GM19395 (cell line): ENCODE data around the gene DLK2.

Experiments used
- ATAC-seq: cut with Tn5 transposase; IDR thresholded peaks from one replicate; pipeline ENCODE4 v1.9.1; 2021; ENCODE audit warnings: mild to moderate bottlenecking, moderate library complexity; ENCODE audit not compliant: unreplicated experiment

Gene DLK2

GRCh38 chr6:43454696-43455530, 435 bp downstream of the DLK2 start:
- no peak for ATAC-seq

- ATAC-seq, result peak; percentile 66
Observed at GRCh38 chr6:43454290-43454695, 1.1 kb downstream of the DLK2 start.

- no peak for ATAC-seq
Observed at GRCh38 chr6:43453831-43454230, 1.5 kb downstream of the DLK2 start.

GRCh38 chr6:43452896-43453295, 2.5 kb downstream of the DLK2 start:
- ATAC-seq, result no peak

- ATAC-seq, result no peak
Observed at GRCh38 chr6:43451939-43452338, 3.4 kb downstream of the DLK2 start.

- ATAC-seq, result no peak
Observed at GRCh38 chr6:43451348-43451747, 4.0 kb downstream of the DLK2 start.

GRCh38 chr6:43450699-43451131, 4.6 kb downstream of the DLK2 start:
- ATAC-seq, result no peak

- no peak for ATAC-seq
Observed at GRCh38 chr6:43448916-43449315, 6.4 kb downstream of the DLK2 start.

GRCh38 chr6:43447604-43448003, 7.7 kb downstream of the DLK2 start:
- no peak for ATAC-seq

GRCh38 chr6:43445576-43445975, 9.8 kb downstream of the DLK2 start:
- ATAC-seq, result no peak

GRCh38 chr6:43444582-43444981, 10.8 kb downstream of the DLK2 start:
- no peak for ATAC-seq

GRCh38 chr6:43444036-43444435, 11.3 kb downstream of the DLK2 start:
- ATAC-seq, result no peak

- no peak for ATAC-seq
Observed at GRCh38 chr6:43442935-43443334, 12.4 kb downstream of the DLK2 start.

GRCh38 chr6:43437700-43438099, 17.6 kb downstream of the DLK2 start:
- no peak for ATAC-seq

GRCh38 chr6:43436577-43437282, 18.6 kb downstream of the DLK2 start:
- no peak for ATAC-seq

- no peak for ATAC-seq
Observed at GRCh38 chr6:43435682-43436437, 19.5 kb downstream of the DLK2 start.

GRCh38 chr6:43434943-43435342, 20.4 kb downstream of the DLK2 start:
- no peak for ATAC-seq

GRCh38 chr6:43434001-43434840, 21.1 kb downstream of the DLK2 start:
- ATAC-seq, result no peak

- no peak for ATAC-seq
Observed at GRCh38 chr6:43433148-43433547, 22.2 kb downstream of the DLK2 start.
